OCI-LY3 (cell line): ENCODE measurements around the gene LAYN.

Experiments used
- CTCF ChIP-seq: fragments of 200-600, 300-600 bp; sonication (generic); IDR thresholded peaks from 2 replicates; pipeline ENCODE4 v1.5.1; 2014; ENCODE audit warnings: antibody characterized with exemption, low read length, low read depth
- EZH2phosphoT487 ChIP-seq: fragments of 200-600 bp; shearing (Covaris generic); IDR thresholded peaks from 2 replicates; pipeline ENCODE4 v1.6.1; 2018; ENCODE audit warnings: antibody characterized with exemption, mixed run types, low read depth

- no peak for TF ChIP-seq EZH2phosphoT487
- TF ChIP-seq CTCF = no peak
Observed at GRCh38 chr11:111521135-111521534, 19.4 kb upstream of the LAYN start.
